Activated T-helper 17 cell treated with anti-CD3 and anti-CD28 coated beads, Interleukin-2, amount 50 U/mL, for 72 hours (primary cell): Measurements from ENCODE around the gene CATSPER1. TPM values are rescaled to one million over a fixed set of nuclear protein-coding genes. Genes with fewer than 3 reads are reported as not detected.
A peak's percentile ranks its signal among the peaks of the same experiment; 100 is the strongest.

ENCODE experiments used
- ATAC-seq: fragments of 150-1000 bp; cut with Tn5 transposase; replicated peaks from 2 replicates; pipeline ENCODE4 v1.10.0; 2021; ENCODE audit warnings: mild to moderate bottlenecking, moderate library complexity
- H3K27ac Mint-ChIP-seq: one replicate; pipeline ENCODE4 v1.8.0; 2022; ENCODE audit warnings: mixed read lengths
- H3K27me3 Mint-ChIP-seq: one replicate; pipeline ENCODE4 v1.8.0; 2022; ENCODE audit warnings: mixed read lengths
- H3K36me3 Mint-ChIP-seq: one replicate; pipeline ENCODE4 v1.8.0; 2022; ENCODE audit warnings: low read depth, mild to moderate bottlenecking, mixed read lengths
- H3K4me1 Mint-ChIP-seq: one replicate; pipeline ENCODE4 v1.8.0; 2022; ENCODE audit warnings: mixed read lengths
- H3K4me3 Mint-ChIP-seq: one replicate; pipeline ENCODE4 v1.8.0; 2022; ENCODE audit warnings: mild to moderate bottlenecking, mixed read lengths
- H3K9me3 Mint-ChIP-seq: one replicate; pipeline ENCODE4 v1.8.0; 2022; ENCODE audit warnings: mixed read lengths
- total RNA-seq, 2 donors: library from RNA; stranded (reverse); gene quantifications; one replicate each; pipeline ENCODE4 v1.2.3, GENCODE V29; 2022

CATSPER1 gene
- total RNA-seq = 1 to 10 TPM in 1 of 2 donors, not detected in 1; 2.1 TPM

GRCh38 chr11:66026017-66026529 lies at the start of gene CATSPER1:
TSS of gene CATSPER1 (minus strand) at chr11:66026479. CDS start at chr11:66026379, 100 bp downstream.
- Mint-ChIP-seq H3K9me3 (no peaks in the 10 kb centered on the region), H3K4me1 (peaks cover 4% of the 10 kb centered on the region), H3K27me3 (peaks cover 5% of the 10 kb centered on the region), H3K36me3 (no peaks in the 10 kb centered on the region), H3K27ac (peak within 1 kb of the TSS; percentile 34), H3K4me3 (no peak within 1 kb of the TSS)
- no peak for ATAC-seq

DNA sequence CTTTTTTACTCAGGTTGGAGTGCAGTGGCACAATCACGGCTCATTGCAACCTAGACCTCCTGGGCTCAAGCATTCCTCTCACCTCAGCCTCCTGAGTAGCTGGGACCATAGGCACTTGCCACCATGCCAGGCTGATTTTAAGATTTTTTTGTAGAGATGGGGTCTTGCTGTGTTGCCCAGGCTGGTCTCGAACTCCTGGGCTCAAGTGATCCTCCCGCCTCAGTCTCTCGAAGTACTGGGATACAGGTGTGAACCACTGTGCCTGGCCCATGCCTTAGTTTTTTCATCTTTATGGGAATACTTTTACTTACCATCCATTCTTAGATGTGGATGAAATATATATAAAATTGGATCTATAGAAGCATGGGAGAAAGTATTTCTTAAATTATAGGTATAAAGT lies 49.0 kb upstream of the CATSPER1 start:
- H3K4me1 Mint-ChIP-seq = peaks cover 45% of the 10 kb centered on the region
- peaks cover 93% of the 10 kb centered on the region for H3K36me3 Mint-ChIP-seq
- H3K9me3 Mint-ChIP-seq = no peaks in the 10 kb centered on the region
- no peak overlapping the region for H3K4me3 Mint-ChIP-seq
- no peak overlapping the region for H3K27ac Mint-ChIP-seq
- no peaks in the 10 kb centered on the region for H3K27me3 Mint-ChIP-seq
- no peak for ATAC-seq

DNA sequence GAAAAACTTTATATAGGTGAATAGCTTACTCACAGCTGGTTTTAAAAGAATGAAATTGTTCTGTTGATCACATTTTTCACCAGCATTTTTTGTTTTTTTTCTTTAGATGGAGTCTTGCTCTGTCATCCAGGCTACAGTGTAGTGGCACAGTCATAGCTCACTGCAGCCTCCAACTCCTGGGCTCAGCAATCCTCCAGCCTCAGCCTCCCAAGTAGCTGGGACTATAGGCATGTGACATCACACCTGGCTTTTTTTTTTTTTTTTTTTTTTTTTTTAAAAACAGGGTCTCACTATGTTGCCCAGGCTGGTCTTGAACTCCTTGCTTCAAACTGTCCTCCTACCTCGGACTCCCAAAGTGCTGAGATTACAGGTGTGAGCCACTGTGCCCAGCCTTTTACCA lies 47.4 kb upstream of the CATSPER1 start:
- ATAC-seq = no peak
- peak overlapping the region; percentile 94 for H3K27ac Mint-ChIP-seq
- H3K36me3 Mint-ChIP-seq = peaks cover 89% of the 10 kb centered on the region
- peak overlapping the region; percentile 99 for H3K4me3 Mint-ChIP-seq
- no peaks in the 10 kb centered on the region for H3K27me3 Mint-ChIP-seq
- H3K9me3 Mint-ChIP-seq = no peaks in the 10 kb centered on the region
- peaks cover 39% of the 10 kb centered on the region for H3K4me1 Mint-ChIP-seq

- H3K36me3 Mint-ChIP-seq = peaks cover 89% of the 10 kb centered on the region
- ATAC-seq = no peak
- H3K9me3 Mint-ChIP-seq = no peaks in the 10 kb centered on the region
- peak overlapping the region; percentile 99 for H3K4me3 Mint-ChIP-seq
- H3K4me1 Mint-ChIP-seq = peaks cover 40% of the 10 kb centered on the region
- H3K27ac Mint-ChIP-seq = peak overlapping the region; percentile 94
- H3K27me3 Mint-ChIP-seq = no peaks in the 10 kb centered on the region
These were observed 46.2 kb upstream of the CATSPER1 start for GRCh38 chr11:66072518-66072917.

DNA sequence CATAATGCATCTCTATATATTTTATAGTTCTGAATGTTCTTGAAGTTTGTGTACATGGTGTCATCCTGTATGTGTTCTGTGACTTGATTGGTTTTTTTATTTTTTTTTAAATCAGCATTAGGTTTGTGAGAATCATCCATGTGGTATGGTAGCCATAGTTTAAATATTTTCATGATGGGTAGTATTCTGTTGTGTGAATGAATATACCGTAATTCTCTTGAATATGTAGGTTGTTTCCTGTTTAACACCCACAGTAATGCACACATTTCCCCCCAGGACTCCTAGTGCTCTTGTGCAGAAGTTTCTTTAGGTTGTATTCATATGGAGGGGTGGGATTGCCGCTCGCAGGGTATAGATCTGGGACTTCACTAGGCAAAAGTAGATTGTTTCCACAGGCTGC lies 45.8 kb upstream of the CATSPER1 start:
- Mint-ChIP-seq H3K27ac (peak overlapping the region; percentile 94), H3K4me1 (peaks cover 42% of the 10 kb centered on the region), H3K27me3 (no peaks in the 10 kb centered on the region), H3K4me3 (peak overlapping the region; percentile 99), H3K9me3 (no peaks in the 10 kb centered on the region), H3K36me3 (peaks cover 89% of the 10 kb centered on the region)
- no peak for ATAC-seq

DNA sequence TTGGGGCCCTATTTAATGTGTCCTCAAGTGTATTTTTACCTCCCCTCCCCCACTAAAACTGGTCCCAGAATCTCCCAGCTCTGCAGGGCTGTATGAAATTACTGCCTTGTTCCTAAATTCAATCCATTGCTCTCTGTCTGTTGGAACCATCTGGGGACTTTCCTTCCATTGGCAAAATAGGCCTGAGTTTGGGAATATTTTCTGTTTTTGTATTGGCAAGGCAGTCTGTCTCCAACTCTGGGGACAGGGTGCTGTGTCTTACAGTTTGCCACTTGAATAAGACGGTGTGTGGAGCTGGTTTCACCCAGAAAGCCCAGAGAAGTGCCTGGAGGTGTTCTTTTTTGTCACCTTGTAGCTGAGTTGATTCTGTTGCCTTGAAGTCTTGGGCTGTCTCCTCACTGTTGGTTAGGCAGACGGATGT lies 45.1 kb upstream of the CATSPER1 start:
- peaks cover 89% of the 10 kb centered on the region for H3K36me3 Mint-ChIP-seq
- peaks cover 49% of the 10 kb centered on the region for H3K4me1 Mint-ChIP-seq
- peak overlapping the region; percentile 99 for H3K4me3 Mint-ChIP-seq
- no peaks in the 10 kb centered on the region for H3K27me3 Mint-ChIP-seq
- no peak for ATAC-seq
- H3K9me3 Mint-ChIP-seq = no peaks in the 10 kb centered on the region
- peak overlapping the region; percentile 94 for H3K27ac Mint-ChIP-seq

DNA sequence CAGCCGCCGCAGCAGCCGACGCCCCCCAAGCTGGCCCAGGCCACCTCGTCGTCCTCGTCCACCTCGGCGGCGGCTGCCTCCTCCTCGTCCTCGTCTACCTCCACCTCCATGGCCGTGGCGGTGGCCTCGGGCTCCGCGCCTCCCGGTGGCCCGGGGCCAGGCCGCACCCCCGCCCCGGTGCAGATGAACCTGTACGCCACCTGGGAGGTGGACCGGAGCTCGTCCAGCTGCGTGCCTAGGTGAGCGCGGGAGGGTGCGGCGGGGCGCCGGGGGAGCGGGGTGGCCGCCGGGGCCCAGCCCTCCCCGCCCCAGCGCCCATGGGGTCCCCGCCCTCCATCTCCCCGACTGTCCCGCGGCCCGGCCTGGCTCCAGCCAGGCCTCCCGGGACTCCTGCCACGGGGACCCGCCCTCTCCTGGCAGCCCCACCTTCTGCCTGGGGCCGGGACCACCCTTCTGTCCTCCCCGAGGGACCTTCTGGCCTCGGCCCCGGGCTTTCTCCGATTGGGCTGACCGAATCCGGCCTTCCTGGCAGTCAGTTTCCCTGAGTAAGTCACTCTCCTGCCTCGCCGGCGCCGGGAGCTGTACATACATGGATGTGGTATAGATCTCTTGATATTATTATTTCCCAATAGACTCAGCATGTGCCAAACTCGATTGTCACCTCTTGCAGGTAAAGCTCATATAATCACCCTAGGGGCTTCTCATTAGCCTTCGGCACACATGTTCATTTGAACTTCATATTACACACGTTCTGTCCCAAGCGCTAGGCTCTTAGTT lies 44.5 kb upstream of the CATSPER1 start:
- Mint-ChIP-seq H3K9me3 (no peaks in the 10 kb centered on the region), H3K27ac (peak overlapping the region; percentile 94), H3K36me3 (peaks cover 89% of the 10 kb centered on the region), H3K4me3 (peak overlapping the region; percentile 99), H3K4me1 (peaks cover 53% of the 10 kb centered on the region), H3K27me3 (no peaks in the 10 kb centered on the region)
- peak; percentile 7 for ATAC-seq

DNA sequence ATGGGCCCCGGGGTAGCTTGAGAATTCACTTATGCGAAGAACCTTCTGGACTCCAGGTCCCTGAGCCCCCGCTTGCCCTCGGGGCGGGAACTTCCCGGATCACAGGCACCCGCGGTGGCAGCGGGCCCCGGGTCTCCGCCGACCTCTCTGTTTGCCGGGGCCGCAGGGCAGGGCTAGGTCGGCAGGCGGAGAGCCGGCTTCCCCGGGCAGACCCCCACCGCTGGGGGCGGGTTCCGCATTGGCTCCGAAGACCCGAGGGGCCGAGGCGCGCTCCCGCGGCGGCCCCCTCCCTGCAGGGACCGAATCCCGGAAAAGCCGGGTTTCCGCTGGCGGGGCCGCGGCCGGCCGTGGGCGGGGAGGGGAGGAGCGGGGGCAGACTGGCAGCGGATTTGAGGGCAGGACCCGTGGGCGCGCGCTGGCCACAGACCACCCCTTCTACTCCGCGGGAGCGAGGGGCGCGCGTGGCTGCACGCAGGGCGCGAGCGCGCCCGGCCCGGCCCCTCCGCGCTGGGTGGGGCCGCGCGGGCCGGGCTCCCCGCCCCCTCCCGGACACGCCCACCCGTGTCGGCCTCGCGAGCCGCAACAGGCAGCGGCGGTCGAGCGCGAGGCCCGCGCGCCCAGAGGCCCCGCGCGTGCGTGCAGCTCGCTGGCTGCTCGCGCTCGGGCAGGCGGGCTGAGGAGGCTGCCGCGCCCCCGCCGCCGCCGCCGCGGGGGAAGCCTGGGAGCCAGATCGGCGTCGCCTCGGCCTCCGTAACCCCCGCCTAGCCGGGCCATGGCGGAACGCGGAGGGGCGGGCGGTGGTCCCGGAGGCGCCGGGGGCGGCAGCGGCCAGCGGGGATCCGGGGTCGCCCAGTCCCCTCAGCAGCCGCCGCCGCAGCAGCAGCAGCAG lies 43.7 kb upstream of the CATSPER1 start, which contains the start of gene PACS1:
Gene PACS1 (plus strand): TSS at position 558 of the 889 bp plus-strand sequence. CDS start 215 bp downstream, at position 773.
- peaks cover 90% of the 10 kb centered on the region for H3K36me3 Mint-ChIP-seq

DNA sequence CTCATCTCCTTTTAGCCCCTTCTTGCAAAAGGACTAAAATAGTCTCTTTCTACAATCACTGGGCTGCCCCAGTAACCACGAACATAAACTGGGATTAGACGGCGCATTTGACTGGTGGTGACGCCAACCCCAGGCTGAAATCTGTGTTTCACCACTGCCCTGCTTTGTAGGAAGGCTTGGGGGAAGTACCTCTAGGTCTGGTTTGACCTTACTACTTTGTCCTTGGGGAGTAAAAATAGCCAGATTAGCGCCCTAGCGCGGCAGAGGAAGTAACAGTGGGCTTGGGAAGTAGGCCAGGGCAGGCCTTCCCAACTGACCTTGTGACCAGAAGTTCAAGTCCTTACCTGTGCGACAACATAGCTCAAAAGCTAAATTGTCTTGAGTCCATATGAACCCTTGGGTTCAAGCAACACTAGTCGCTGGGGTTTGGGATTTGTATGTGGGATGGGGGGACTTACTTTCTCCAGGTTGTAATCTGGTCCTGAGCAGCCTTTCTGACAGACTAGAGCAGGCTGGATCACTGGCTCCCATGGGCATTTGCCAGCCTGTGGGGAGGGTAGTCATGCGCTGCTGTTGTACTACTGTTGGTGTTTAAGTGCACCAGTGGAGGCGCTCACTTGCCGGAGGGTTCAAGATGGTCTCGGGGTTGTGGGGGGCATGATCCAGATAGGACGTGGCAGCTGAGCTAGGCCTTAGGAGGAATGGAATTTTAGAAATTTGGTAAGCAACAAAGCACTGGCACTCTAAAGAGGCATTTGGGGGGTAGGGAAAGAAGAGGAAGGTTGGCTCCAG lies 42.8 kb upstream of the CATSPER1 start:
- Mint-ChIP-seq H3K4me3 (peak overlapping the region; percentile 94), H3K4me1 (peaks cover 51% of the 10 kb centered on the region), H3K27ac (peak overlapping the region; percentile 98), H3K27me3 (no peaks in the 10 kb centered on the region), H3K36me3 (peaks cover 90% of the 10 kb centered on the region), H3K9me3 (no peaks in the 10 kb centered on the region)
- peak; percentile 64 for ATAC-seq

More for the DNA sequence above, 43.7 kb upstream of the CATSPER1 start, which contains the start of gene PACS1:
- peak within 1 kb of the TSS; percentile 98 for H3K27ac Mint-ChIP-seq
- H3K4me1 Mint-ChIP-seq = peaks cover 53% of the 10 kb centered on the region
- H3K27me3 Mint-ChIP-seq = no peaks in the 10 kb centered on the region
- peak; percentile 61 for ATAC-seq
- peak within 1 kb of the TSS; percentile 99 for H3K4me3 Mint-ChIP-seq
- no peaks in the 10 kb centered on the region for H3K9me3 Mint-ChIP-seq

DNA sequence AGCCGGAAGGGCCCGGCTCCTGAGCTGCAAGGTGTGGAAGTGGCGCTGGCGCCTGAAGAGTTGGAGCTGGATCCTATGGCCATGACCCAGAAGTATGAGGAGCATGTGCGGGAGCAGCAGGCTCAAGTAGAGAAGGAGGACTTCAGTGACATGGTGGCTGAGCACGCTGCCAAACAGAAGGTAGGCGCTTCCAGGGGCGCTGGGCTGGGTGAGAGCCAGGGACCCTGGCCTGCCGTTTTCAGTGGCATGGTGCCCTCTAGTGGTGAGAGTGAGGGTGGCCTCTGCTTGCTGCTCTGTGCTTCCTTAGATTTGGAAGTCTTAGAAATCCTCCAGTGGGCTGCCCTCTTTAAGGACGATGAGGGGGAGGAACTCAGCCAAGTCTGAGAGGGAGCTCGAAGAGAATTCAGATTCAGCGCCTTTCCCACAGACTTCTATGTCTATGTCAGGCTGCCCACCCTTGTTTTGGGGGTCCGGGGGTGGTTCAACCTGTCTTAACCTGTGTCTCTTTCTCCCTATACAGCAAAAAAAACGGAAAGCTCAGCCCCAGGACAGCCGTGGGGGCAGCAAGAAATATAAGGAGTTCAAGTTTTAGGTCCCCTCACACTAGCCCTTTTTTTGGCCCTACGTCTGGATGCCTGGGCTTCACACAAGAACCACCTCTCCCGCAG lies 42.0 kb upstream of the CATSPER1 start:
- Mint-ChIP-seq H3K27me3 (no peaks in the 10 kb centered on the region), H3K36me3 (peaks cover 90% of the 10 kb centered on the region), H3K4me3 (peak overlapping the region; percentile 94), H3K4me1 (peaks cover 52% of the 10 kb centered on the region), H3K9me3 (no peaks in the 10 kb centered on the region), H3K27ac (peak overlapping the region; percentile 98)
- ATAC-seq = peak; percentile 39

DNA sequence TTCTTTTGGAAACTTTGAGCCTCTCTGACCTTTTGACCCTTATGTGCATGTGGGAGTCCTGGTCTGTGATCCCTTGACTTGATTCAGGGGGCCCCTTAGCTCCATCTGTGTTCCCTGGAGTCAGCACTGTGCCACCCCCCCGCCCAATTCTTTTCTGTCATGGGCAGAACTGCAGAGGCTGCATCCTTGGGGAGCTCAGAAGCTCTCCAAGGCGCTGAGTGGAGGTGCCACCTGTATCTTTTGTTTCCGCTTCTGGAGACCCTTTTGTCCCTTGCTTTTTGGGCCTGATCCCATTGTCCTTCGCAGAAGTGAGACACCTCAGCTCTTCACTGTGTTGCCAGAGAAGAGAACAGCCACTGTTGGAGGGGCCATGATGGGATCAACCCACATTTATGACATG lies 41.4 kb upstream of the CATSPER1 start:
- no peak for ATAC-seq
- peak overlapping the region; percentile 94 for H3K4me3 Mint-ChIP-seq
- H3K4me1 Mint-ChIP-seq = peaks cover 52% of the 10 kb centered on the region
- H3K27ac Mint-ChIP-seq = no peak overlapping the region
- H3K36me3 Mint-ChIP-seq = peaks cover 90% of the 10 kb centered on the region
- H3K27me3 Mint-ChIP-seq = no peaks in the 10 kb centered on the region
- no peaks in the 10 kb centered on the region for H3K9me3 Mint-ChIP-seq

GRCh38 chr11:66066751-66067150 lies 40.5 kb upstream of the CATSPER1 start:
- Mint-ChIP-seq H3K4me3 (peak overlapping the region; percentile 9), H3K27ac (peak overlapping the region; percentile 85), H3K9me3 (no peaks in the 10 kb centered on the region)

DNA sequence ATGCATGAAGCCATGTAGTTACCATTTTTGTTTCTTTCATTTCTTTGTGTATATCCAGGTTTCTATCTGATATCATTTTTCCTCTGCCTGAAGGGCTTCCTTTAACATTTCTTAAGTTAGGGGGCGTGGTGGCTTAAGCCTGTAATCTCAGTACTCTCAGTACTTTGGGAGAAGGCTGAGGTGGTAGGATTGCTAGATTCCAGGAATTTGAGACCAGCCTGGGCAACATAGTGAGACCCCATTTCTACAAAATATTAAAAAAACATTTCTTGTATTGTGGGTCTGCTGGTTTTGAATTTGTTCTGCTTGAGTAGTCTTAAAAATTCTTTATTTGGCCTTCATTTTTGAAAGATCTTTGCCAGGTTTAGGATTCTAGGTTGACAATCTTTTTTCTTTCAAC lies 38.3 kb upstream of the CATSPER1 start:
- Mint-ChIP-seq H3K4me1 (peaks cover 62% of the 10 kb centered on the region), H3K27ac (peak overlapping the region; percentile 72), H3K27me3 (no peaks in the 10 kb centered on the region), H3K36me3 (peaks cover 100% of the 10 kb centered on the region), H3K4me3 (no peak overlapping the region), H3K9me3 (no peaks in the 10 kb centered on the region)
- ATAC-seq = no peak

More at GRCh38 chr11:66066751-66067150, 40.5 kb upstream of the CATSPER1 start:
- peaks cover 90% of the 10 kb centered on the region for H3K36me3 Mint-ChIP-seq
- no peaks in the 10 kb centered on the region for H3K27me3 Mint-ChIP-seq
- no peak for ATAC-seq
- peaks cover 45% of the 10 kb centered on the region for H3K4me1 Mint-ChIP-seq
